ENCODE results near the gene ULK4.
"Not testable (repeated sequence)": the region's sequence is repeated elsewhere in the genome, so short reads cannot be mapped to it uniquely, and the experiment has no call there.

Gene ULK4

DNA sequence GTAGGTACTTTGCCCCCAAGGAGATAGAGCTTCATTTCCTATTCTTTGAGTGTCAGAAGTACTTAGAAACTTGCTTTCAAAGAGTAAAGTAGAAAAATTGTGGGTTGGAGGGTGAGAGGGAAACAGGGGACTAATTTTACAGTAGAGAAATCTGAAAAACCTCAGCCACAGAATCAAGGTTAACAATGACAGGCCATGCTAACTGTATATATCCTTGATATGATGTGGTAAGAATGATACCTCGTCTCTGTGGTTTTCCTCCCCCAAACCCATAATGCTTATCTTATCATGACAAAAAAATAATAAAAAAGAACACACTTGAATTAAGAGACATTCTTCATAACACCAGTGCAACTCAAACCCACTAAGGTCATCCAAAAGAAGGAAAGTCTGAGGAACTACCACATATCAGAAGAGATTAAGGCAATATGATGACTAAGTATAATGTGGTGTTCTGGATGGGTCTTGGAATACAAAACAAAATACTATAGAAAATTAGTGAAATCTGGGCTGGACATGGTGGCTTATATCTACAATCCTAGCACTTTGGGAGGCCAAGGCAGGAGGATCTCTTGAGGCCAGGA, 360.4 kb downstream of the ULK4 start:
- DNase-seq (ENCODE audit: low read depth), result no peak

DNA sequence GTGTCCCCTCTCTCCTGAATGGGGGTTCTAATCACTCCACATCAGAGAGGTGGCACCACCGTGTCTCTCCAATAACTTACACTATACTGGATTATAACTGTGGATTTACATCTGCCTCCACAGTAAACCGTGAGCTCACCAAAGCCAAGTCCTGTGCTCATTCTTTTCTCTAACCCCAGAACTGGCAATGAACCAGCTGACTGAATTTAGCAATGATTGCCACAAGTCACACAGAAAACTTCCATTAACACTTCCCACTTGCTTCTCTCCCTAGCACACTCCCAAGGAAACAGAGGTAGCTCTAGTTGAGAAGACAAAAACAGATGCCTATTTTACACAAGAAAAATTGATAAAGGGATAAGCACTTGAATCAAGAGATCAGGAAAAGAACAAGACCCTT, 361.3 kb downstream of the ULK4 start:
- peak; percentile 31 for DNase-seq (ENCODE audit: low read depth)
- no peak overlapping the region for H3K4me3 ChIP-seq (ENCODE audit: low read depth, low read length)

More for the DNA sequence above, 360.4 kb downstream of the ULK4 start:
- H3K4me3 ChIP-seq (ENCODE audit: low read depth, low read length), result no peak overlapping the region

DNA sequence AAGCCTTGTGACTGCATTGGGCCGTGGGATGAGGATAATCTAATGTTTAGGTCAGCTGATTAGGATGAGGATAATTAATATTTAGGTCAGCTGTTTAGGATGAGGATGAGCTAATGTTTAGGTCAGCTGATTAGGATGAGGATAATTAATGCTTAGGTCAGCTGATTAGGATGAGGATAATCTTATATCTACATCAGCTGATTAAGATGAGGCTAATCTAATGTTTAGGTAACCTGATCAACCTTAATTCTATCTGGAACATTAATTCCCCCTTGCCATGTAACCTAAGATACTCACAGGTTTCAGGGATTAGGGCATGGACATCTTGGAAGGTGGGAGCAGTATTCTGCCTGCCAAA, 362.8 kb downstream of the ULK4 start:
- no peak for DNase-seq (ENCODE audit: low read depth)
- no peak overlapping the region for H3K4me3 ChIP-seq (ENCODE audit: low read depth, low read length)

DNA sequence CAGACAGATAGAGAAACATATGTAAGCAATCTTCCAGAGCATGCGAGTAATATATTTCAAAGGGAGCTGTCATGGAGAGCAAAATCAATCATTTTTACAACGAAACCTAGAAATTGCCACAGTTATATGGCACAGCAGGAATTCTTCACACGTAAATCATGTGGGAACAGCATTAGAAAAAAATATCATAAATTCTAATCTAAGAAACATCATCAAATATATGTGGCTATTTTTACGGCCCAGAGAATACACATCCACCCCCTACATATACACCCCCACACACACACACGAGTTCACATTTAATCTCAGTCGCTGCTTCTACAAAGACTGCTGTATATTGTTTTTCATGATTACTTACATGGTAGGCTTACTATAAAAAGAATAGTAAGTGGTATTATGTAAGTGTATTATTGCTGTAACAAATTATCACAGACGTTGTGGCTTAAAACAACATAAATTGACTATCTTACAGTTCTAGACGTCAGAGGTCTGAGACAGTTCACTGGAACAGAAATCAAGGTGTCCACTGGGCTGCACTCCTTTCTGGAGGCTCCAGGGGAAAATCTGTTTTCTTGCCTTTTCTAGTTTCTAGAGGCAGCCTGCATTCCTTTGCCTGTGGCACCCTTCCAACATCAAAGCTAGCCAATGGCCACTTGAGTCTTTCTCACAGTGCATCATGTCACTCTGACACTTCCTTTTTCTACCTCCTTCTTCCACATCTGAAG, 363.3 kb downstream of the ULK4 start:
- H3K4me3 ChIP-seq (ENCODE audit: low read depth, low read length), result no peak overlapping the region
- DNase-seq (ENCODE audit: low read depth), result no peak

DNA sequence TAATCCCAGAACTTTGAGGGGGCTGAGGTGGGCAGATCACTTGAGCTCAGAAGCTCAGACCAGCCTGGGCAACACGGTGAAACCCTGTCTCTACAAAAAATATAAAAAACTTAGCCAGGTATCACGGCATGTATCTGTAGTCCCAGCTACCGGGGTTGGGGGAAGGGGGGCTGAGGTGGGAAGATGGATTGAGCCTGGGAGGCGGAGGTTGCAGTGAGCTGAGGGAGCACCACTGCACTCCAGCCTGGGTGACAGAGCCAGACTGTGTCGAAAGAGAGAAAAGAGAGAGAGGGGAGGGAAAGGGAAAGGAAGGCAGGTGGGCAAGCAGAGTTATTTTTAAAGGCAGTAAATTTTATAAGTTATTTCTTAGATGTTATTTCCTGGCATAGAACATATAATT, 368.1 kb downstream of the ULK4 start:
- no peak overlapping the region for H3K4me3 ChIP-seq (ENCODE audit: low read depth, low read length)
- no peak for DNase-seq (ENCODE audit: low read depth)

DNA sequence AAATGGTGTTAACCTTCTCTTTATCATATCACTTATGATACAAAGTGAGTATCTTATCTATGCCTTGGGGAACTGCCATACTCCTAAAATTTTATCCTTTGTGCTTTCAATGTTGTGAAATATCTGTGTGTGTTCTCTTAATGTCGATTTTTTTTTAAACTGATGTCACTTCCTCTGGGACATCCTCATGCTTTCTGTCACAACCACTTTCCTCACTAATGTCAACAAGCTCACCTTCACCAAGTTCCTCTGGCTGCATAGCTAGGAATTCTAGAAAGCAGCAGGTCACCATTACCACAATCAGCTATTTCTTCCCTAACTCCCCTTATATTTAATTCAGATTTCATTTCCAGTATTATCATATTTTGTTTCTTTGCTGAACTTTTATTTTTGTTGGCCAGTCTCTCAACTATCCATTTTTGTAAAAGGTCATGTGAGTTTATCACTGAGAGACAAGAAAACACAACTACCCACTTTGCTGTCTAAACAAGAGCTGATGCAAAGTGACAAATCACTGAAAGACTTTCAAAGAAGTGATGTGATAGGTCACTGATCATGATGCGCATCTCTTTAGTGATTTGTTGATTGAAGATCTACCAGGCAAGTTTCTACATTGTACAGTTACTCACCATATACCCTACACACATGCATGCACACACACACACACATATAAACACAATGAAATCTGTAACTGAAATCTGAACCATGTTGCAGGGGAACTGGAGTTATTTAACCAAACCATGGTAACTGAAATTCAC, 369.0 kb downstream of the ULK4 start:
- no peak for DNase-seq (ENCODE audit: low read depth)
- H3K4me3 ChIP-seq (ENCODE audit: low read depth, low read length), result no peak overlapping the region

DNA sequence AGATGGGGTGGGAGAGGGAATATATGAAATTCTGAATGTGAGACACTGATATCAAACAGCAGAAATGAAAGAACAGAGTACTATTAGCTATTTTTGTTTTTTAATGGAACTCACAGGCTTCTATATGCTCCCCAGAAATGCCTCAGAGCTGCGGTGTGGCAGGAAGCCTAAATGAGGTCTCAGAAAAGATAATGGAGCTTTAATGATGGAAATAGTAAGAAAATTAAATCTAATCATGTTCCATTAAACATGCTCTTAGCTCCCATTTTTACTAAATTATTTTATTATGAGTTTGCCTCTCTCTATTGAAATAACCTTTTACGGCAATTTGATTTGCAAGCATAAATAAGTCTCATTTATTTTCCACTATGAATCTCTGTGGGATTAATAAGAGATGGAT, 378.9 kb downstream of the ULK4 start:
- DNase-seq (ENCODE audit: low read depth), result no peak

DNA sequence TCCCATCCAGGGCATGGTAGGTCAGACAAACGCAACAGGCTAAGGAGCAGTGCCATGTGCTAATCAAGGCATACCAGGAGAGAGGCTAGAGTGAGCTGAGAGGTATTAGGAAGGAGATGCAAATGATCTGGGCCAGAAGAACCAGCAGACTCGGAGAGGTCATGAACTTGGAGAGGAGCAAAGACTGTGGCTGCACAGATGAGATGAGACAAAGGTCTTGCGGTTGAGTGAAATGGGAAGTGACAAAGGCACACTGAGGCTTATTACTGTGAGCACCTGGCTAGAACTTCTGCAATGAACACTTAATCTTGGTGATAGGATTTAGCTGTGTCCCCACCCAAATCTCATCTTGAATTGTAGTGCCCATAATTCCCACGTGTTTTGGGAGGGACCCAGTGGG, 380.2 kb downstream of the ULK4 start:
- H3K4me3 ChIP-seq (ENCODE audit: low read depth, low read length), result no peak overlapping the region
- no peak for DNase-seq (ENCODE audit: low read depth)

More for the DNA sequence above, 378.9 kb downstream of the ULK4 start:
- no peak overlapping the region for H3K4me3 ChIP-seq (ENCODE audit: low read depth, low read length)

DNA sequence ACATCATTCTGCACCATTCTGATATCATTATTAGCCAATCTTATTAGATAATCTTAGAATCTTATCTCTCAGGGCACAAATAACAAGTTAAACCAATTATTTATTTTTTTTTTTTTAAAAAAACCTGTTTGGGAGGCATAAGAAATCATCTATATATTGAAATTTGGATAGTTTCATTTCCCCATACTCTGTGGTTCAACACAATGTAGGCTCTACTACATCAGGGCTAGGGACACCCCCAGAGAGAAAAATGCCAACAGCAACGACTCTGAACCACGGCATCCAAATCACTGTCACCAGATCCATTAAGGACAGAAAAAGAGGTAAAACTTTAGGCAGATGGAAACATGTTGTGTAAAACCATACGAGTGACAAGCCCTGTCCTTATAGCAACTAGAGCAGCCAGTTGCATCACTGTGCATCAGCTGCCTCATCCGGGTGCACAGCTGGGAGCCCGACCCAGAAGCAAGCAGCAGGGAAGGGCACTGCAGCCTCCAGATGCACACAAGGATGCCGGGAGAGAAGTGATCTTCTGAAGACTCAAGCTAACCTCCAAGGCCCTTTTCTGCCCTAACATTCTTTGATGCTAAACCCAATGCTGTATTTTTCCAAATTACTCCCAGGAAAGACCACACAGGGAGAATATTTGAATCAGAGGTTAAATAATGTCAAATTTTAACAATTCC, 381.5 kb downstream of the ULK4 start:
- peak; percentile 34 for DNase-seq (ENCODE audit: low read depth)
- H3K4me3 ChIP-seq (ENCODE audit: low read depth, low read length), result no peak overlapping the region

DNA sequence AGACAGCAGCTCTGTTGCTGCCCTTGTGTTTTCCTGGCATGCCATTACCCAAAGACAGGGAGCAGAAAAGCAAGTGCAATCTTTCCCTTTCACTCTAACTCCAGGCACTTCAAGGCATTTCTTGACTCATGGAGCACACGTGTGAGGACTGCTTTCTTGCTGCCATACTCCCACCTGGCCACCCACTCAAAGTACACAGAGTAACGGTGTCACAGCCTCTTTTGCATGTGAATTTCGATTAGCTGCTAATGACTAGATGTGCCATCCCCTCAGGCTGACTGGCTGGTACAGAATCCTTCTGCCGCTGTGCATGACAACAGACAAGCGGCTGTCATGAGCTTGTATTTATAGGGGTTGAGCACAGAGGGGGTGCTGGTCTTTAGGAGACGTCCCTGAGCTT, 382.0 kb downstream of the ULK4 start:
- no peak overlapping the region for H3K4me3 ChIP-seq (ENCODE audit: low read depth, low read length)
- DNase-seq (ENCODE audit: low read depth), result no peak

DNA sequence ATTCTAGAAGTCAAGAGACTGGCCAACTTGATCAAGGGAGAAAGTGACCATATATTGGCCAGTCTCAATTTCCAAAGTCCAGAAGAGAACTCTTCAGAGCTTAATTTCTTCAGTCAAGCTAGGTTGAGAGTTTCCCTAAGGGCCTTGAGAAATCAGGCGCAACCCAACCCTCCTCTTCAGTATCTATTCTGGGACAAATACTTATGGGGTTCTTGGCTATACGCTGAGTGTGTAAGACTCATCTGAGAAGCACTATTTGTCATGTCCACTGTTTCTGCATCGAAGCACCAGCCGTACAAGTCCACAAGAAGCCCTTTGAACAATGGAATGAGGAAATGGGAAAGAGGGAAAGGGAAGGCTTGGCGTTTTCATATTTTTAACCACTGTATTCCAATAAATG, 383.1 kb downstream of the ULK4 start:
- H3K4me3 ChIP-seq (ENCODE audit: low read depth, low read length), result no peak overlapping the region
- no peak for DNase-seq (ENCODE audit: low read depth)

DNA sequence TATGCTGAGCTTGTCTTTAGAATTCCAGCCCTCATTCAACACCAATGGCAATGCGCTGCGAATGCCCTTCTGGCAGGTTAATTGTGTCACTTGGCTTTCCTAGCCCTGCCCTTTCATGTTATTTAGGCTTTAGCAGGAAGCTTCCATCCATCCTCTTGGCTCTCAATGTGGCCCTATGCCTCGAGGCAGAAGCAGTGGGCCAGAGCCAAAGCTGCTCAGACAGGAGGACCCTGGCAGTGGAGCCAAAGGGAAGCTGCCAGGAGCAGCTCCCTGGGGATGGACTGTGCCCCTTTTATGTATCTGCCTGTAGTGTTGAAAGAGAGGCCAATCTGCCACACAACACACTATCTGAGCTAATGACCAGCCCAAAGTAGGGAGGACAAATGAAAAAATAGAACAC, 386.2 kb downstream of the ULK4 start:
- H3K4me3 ChIP-seq (ENCODE audit: low read depth, low read length), result no peak overlapping the region
- no peak for DNase-seq (ENCODE audit: low read depth)

DNA sequence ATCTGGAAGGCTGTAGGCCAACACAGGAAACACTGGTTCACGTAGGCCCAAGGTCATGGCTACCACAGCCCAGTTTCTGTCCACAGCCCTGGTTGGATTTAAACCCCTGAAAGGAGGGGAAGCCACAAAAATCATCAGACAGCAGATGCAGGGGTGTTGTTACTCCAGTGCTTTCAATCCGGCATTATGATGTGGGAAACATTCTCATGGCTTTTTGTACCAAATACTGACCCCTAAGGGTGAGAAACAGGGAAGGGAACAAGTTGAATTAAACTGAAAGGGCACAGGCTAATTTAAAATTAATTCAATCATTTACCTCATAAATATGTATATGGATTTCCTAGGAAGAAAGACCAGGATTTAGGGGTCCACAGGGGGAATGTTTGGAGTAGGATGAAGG, 387.0 kb downstream of the ULK4 start:
- no peak overlapping the region for H3K4me3 ChIP-seq (ENCODE audit: low read depth, low read length)
- DNase-seq (ENCODE audit: low read depth), result no peak

DNA sequence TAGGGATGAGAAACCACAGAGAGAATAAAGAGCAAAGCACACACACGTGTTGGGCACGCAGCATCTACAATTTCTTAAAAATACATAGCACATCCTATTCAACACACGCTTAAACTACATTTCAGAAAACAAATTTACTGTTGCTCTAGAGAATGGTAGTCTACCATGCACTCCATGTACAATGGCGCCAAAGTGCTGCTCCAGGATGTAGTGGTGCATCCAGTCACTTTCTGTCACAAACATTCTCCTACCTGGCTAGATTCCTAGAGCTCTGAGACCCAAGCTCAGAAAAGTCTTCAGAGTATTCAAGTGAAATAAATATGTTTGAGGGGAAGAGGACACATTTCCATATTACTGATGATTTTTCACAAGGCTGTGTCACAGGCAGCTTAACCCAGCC, 388.3 kb downstream of the ULK4 start:
- no peak overlapping the region for H3K4me3 ChIP-seq (ENCODE audit: low read depth, low read length)
- DNase-seq (ENCODE audit: low read depth), result no peak

DNA sequence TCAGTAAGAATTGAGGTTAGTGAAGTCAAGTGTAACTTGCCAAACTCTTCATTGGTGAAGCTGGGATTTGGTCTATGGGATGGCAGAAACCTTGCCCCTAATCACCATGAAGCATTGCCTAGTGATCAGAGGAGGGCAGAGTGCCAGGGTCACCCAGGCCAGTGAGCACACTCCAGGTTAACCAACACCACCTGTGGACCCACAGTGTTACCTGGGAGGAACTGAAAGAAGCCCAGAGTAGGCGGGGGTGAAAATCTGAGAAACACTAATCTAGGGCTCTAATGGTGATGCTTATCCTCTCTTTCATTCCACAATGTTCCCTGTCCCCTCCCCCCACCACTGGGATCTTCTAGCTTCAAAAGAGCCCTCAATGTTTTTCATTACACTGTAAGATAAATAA, 389.8 kb downstream of the ULK4 start:
- no peak overlapping the region for H3K4me3 ChIP-seq (ENCODE audit: low read depth, low read length)
- DNase-seq (ENCODE audit: low read depth), result no peak

DNA sequence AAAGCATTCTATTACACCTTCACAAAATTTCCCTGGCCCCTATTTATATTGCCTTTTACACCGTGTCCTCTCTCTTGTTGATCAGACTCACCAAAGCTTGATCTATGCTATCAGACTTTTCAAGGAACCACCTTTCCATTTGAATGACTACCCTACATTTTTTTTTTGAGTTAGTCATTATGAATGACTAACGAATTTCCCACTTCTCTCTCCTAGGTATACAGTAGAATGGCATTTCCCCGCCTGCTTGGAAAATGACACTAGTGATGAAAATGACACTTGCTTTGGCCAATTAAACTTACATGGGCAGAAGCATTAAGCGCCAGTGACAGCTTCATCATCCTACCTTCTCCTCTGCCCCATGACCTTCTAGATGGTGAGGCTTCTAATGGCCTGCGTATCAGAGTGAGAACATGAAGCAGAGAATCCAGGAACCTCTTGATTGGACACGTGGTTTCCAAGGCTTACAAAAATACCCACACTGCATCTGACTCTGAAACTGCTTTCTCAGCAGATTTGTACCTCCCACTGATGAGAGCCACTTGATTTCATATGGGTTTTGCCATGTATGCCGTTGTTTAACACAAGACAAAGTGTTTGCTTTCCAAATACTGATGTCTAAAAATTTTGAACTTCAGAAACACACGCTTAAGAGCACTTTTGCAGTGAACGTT, 392.1 kb downstream of the ULK4 start:
- H3K4me3 ChIP-seq (ENCODE audit: low read depth, low read length), result no peak overlapping the region
- DNase-seq (ENCODE audit: low read depth), result no peak

DNA sequence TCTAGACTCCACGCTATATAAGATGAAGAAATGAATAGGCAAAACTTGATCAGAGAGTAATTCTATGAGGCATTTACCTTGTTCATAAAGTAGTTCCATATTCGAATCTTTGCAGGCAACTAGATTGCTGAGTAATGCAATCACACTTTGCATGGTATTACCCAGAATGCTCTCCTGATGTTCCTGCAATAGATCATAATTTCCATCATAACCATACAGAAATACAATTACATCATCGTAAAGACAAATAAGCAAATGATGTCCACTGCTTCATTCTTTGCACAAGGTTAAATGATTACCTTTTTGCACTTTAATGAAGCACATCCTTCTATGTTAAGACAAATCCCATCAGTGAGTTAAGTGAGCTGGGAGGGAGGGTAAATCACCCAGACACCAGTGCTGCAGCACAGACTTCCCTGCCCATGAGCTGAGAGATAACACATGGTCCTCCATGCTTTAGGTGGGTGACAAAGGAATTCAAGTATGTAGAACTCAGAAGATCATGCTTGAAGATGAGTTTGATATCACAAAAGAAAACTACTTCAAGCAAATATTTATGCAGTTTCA, 395.9 kb downstream of the ULK4 start:
- H3K4me3 ChIP-seq (ENCODE audit: low read depth, low read length), result no peak overlapping the region
- DNase-seq (ENCODE audit: low read depth), result no peak

DNA sequence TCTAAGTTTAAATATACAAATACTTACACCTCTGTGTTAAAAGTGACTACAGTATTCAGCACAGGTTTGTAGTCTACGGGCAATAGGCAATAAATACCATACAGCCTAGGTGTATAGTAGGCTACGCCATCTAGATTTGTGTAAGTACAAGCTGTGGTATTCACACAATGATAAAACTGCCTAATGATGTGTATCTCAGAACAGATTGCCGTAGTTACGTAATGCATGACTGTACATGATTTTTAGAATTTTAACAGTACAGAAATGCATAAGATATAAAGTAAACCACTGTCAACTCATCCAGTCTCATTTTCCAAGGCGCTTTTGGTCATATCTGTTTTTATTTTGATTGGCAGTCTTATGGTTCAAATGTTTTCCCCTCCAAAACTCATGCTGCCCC, 396.9 kb downstream of the ULK4 start:
- no peak overlapping the region for H3K4me3 ChIP-seq (ENCODE audit: low read depth, low read length)
- DNase-seq (ENCODE audit: low read depth), result no peak

DNA sequence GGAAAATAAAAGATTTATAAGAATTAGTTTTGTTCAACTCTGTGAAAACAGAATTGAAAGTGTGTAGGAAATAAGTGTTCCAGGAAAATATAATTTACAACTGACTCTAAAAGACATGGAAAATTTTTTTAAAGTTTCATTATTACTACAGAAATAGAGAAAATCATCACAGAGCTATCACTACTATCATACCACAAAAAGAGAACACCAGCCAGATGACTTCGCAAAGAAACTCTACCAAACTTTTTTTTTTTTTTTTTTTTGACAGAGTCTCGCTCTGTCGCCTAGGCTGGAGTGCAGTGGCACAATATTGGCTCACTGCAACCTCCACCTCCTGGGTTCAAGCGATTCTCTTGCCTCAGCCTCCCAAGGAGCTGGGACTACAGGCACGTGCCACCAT, 405.7 kb downstream of the ULK4 start:
- not testable (repeated sequence) for H3K4me3 ChIP-seq (ENCODE audit: low read depth, low read length); DNase-seq (ENCODE audit: low read depth)

DNA sequence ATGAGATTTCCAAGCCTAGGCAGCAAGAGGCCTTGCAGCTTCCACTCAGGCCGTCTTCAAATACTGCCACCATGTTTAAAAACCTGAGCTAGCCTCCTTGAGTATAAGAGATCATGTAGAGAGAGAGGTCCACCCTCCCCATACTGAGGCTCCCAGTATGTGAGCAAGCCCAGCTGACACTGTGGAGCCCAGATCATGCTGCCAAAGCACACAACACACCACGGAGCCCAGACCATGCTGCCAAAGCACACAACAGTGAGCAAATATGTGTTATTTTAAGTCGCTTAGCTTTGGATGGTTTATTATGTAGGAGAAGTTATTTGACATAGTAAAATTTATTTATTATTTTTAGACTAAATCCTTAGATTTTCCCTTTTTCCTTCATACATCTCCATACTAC, 428.9 kb downstream of the ULK4 start:
- H3K4me3 ChIP-seq (ENCODE audit: low read depth, low read length), result no peak overlapping the region
- no peak for DNase-seq (ENCODE audit: low read depth)

Measured in skeletal muscle cell (primary cell).